Metanephros (tissue), 1 donor: ENCODE data around the gene OR4K15. TPM values are rescaled to one million over a fixed set of nuclear protein-coding genes. Genes with fewer than 3 reads are reported as not detected.

Experiments used
- total RNA-seq: library from RNA; depleted of rRNA; stranded (reverse); fragments of >200 nt; gene quantifications from one replicate; pipeline ENCODE4 v1.2.3, GENCODE V29; 2014

Gene OR4K15
- not detected for total RNA-seq

GRCh38 chr14:19975291-19975690, at the start of gene OR4K15:
Gene OR4K15 (plus strand): TSS chr14:19975591. CDS start chr14:19975591, 0 bp downstream.

GRCh38 chr14:19930617-19931016, 44.8 kb upstream of the OR4K15 start, which contains the start of gene OR4K1:
Gene OR4K1 (plus strand): TSS chr14:19930917. CDS start chr14:19935667, 4,750 bp downstream.

GRCh38 chr14:20001863-20002262, 26.5 kb downstream of the OR4K15 start, which contains the start of gene OR4Q2:
Gene OR4Q2 (plus strand): TSS chr14:20002163.

GRCh38 chr14:20019257-20019865, 44.0 kb downstream of the OR4K15 start, which contains the start of gene OR4K14:
Gene OR4K14 (minus strand): TSS chr14:20019307. CDS start chr14:20015193, 4,114 bp downstream.

Other genes starting within 250 kb of the OR4K15 start
- gene OR4Q3, start 232.0 kb upstream of the OR4K15 start, total RNA-seq = not detected
- gene OR4M1, start 202.1 kb upstream of the OR4K15 start, total RNA-seq = not detected
- gene OR4N2, start 171.8 kb upstream of the OR4K15 start, total RNA-seq = not detected
- not detected for gene OR4K2, start 100.4 kb upstream of the OR4K15 start, total RNA-seq
- not detected for gene OR4K5, start 55.0 kb upstream of the OR4K15 start, total RNA-seq
- gene OR4K1, start 44.7 kb upstream of the OR4K15 start, total RNA-seq = not detected
- not detected for gene OR4Q2, start 26.6 kb downstream of the OR4K15 start, total RNA-seq
- not detected for gene OR4K14, start 43.7 kb downstream of the OR4K15 start, total RNA-seq
- gene OR4K13, start 60.4 kb downstream of the OR4K15 start, total RNA-seq = not detected
- gene OR4L1, start 84.5 kb downstream of the OR4K15 start, total RNA-seq = not detected
- gene OR4K17, start 135.1 kb downstream of the OR4K15 start, total RNA-seq = not detected
- not detected for gene OR4N5, start 163.2 kb downstream of the OR4K15 start, total RNA-seq
- not detected for gene OR11G2, start 215.3 kb downstream of the OR4K15 start, total RNA-seq
- gene OR11H6, start 248.1 kb downstream of the OR4K15 start, total RNA-seq = not detected